Loucy (cell line): ENCODE results near the gene QSER1.

Experiments
- H2AFZ ChIP-seq: fragments of 200-600 bp; sonication (generic); 2 replicates; pipeline ENCODE4 v1.6.0; 2016; ENCODE audit warnings: antibody characterized with exemption, mild to moderate bottlenecking, low read length, moderate library complexity
- H3F3A ChIP-seq: fragments of 200-600 bp; 2 replicates; pipeline ENCODE4 v1.6.0; 2016; ENCODE audit warnings: antibody characterized with exemption, low read depth, mild to moderate bottlenecking
- H3K27me3 ChIP-seq: fragments of 200-600 bp; sonication (generic); 2 replicates; pipeline ENCODE4 v1.6.1; 2014; ENCODE audit warnings: low read length, mild to moderate bottlenecking; ENCODE audit not compliant: insufficient read depth, poor library complexity, severe bottlenecking
- H3K36me3 ChIP-seq: fragments of 200-600 bp; sonication (generic); 2 replicates; pipeline ENCODE4 v1.6.1; 2016; ENCODE audit warnings: low read length; ENCODE audit not compliant: insufficient read depth
- H3K4me1 ChIP-seq: fragments of 200-600 bp; sonication (generic); 2 replicates; pipeline ENCODE4 v1.5.1; 2014; ENCODE audit warnings: low read length, mild to moderate bottlenecking; ENCODE audit not compliant: insufficient read depth, poor library complexity, severe bottlenecking
- H3K4me2 ChIP-seq: fragments of 200-600 bp; sonication (generic); 2 replicates; pipeline ENCODE4 v1.6.0; 2014; ENCODE audit warnings: antibody characterized with exemption, low read length, low read depth, mild to moderate bottlenecking; ENCODE audit not compliant: poor library complexity, severe bottlenecking
- H3K4me3 ChIP-seq: fragments of 200-600 bp; sonication (generic); 2 replicates; pipeline ENCODE4 v1.5.1; 2014; ENCODE audit warnings: low read length, mild to moderate bottlenecking, mixed read lengths; ENCODE audit not compliant: poor library complexity, severe bottlenecking
- H3K79me2 ChIP-seq: fragments of 200-600 bp; sonication (generic); 2 replicates; pipeline ENCODE4 v1.6.1; 2014; ENCODE audit warnings: low read length; ENCODE audit not compliant: insufficient read depth
- H3K9ac ChIP-seq: fragments of 200-600 bp; sonication (generic); 2 replicates; pipeline ENCODE4 v1.6.0; 2014; ENCODE audit warnings: mild to moderate bottlenecking, low read depth, low read length, moderate library complexity; ENCODE audit not compliant: poor library complexity, severe bottlenecking
- H3K9me2 ChIP-seq: fragments of 200-600 bp; sonication (generic); replicated peaks from 2 replicates; pipeline ENCODE4 v1.6.1; 2016; ENCODE audit warnings: low read depth, low read length, mixed read lengths
- H3K9me3 ChIP-seq: fragments of 200-600 bp; sonication (generic); 2 replicates; pipeline ENCODE4 v1.6.1; 2014; ENCODE audit warnings: mild to moderate bottlenecking, antibody characterized with exemption, low read length, low read depth; ENCODE audit not compliant: insufficient read depth
- H4K20me1 ChIP-seq: fragments of 200-600 bp; sonication (generic); 2 replicates; pipeline ENCODE4 v1.6.0; 2014; ENCODE audit warnings: antibody characterized with exemption, low read length, mild to moderate bottlenecking; ENCODE audit not compliant: insufficient read depth, poor library complexity, severe bottlenecking
- CTCF ChIP-seq: fragments of 200-600 bp; sonication (generic); conservative IDR thresholded peaks from 2 replicates; pipeline ENCODE4 v1.5.1; 2014; ENCODE audit warnings: mild to moderate bottlenecking, antibody characterized with exemption, low read length
- EZH2phosphoT487 ChIP-seq: fragments of 200-600 bp; IDR thresholded peaks from 2 replicates; pipeline ENCODE4 v1.6.1; 2018; ENCODE audit warnings: antibody characterized with exemption, mild to moderate bottlenecking, moderate library complexity, borderline replicate concordance

The QSER1 gene

GRCh38 chr11:32939046-32939445 is 46.4 kb downstream of the QSER1 start:
- no peak overlapping the region for H2AFZ ChIP-seq
- peaks cover 36% of the 10 kb centered on the region for H3K79me2 ChIP-seq
- H3K4me1 ChIP-seq: no peaks in the 10 kb centered on the region
- no peaks in the 10 kb centered on the region for H3K9me2 ChIP-seq
- TF ChIP-seq EZH2phosphoT487: no peak
- no peak for TF ChIP-seq CTCF
- H3F3A ChIP-seq: no peaks in the 10 kb centered on the region
- H4K20me1 ChIP-seq: no peaks in the 10 kb centered on the region
- H3K9me3 ChIP-seq: no peaks in the 10 kb centered on the region
- no peaks in the 10 kb centered on the region for H3K27me3 ChIP-seq
- H3K36me3 ChIP-seq: peaks cover 43% of the 10 kb centered on the region; the same call in 1 of the 2 replicates
- no peak overlapping the region for H3K4me2 ChIP-seq
- H3K9ac ChIP-seq: no peak overlapping the region
- no peak overlapping the region for H3K4me3 ChIP-seq

GRCh38 chr11:32939866-32940265 is 47.3 kb downstream of the QSER1 start:
- Histone ChIP-seq H3K4me2 (no peak overlapping the region), H3K9me3 (no peaks in the 10 kb centered on the region), H3K79me2 (peaks cover 36% of the 10 kb centered on the region), H3K36me3 (peaks cover 35% of the 10 kb centered on the region; the same call in 1 of the 2 replicates), H3K4me1 (no peaks in the 10 kb centered on the region), H3F3A (no peaks in the 10 kb centered on the region), H2AFZ (no peak overlapping the region), H3K27me3 (no peaks in the 10 kb centered on the region), H3K9me2 (no peaks in the 10 kb centered on the region), H3K4me3 (no peak overlapping the region), H3K9ac (no peak overlapping the region), H4K20me1 (no peaks in the 10 kb centered on the region)
- TF ChIP-seq EZH2phosphoT487: no peak
- no peak for TF ChIP-seq CTCF

- Histone ChIP-seq H3K9me3 (no peaks in the 10 kb centered on the region), H3K4me1 (no peaks in the 10 kb centered on the region), H3F3A (no peaks in the 10 kb centered on the region), H3K36me3 (peaks cover 25% of the 10 kb centered on the region; the same call in 1 of the 2 replicates), H3K79me2 (peaks cover 36% of the 10 kb centered on the region), H2AFZ (no peak overlapping the region), H4K20me1 (no peaks in the 10 kb centered on the region), H3K4me2 (no peak overlapping the region), H3K9ac (no peak overlapping the region), H3K4me3 (no peak overlapping the region), H3K27me3 (no peaks in the 10 kb centered on the region), H3K9me2 (no peaks in the 10 kb centered on the region)
- TF ChIP-seq CTCF: no peak
- TF ChIP-seq EZH2phosphoT487: no peak
Measured at GRCh38 chr11:32940865-32941264, 48.3 kb downstream of the QSER1 start.
